Mesothelial cell of epicardium (in vitro differentiated cells): ENCODE data around the gene TRIO. TPM values are rescaled to one million over a fixed set of nuclear protein-coding genes. Genes with fewer than 3 reads are reported as not detected.
A peak's percentile ranks its signal among the peaks of the same experiment; 100 is the strongest.

Source experiments
- DNase-seq, 2 experiments: peaks; one replicate each; pipeline ENCODE4 v3.0.0; 2021; ENCODE audit warnings: low spot score in 2 of 2; ENCODE audit not compliant: unreplicated experiment in 2 of 2
- H3K27ac Mint-ChIP-seq: 2 replicates; pipeline ENCODE4 v1.8.0; 2021; ENCODE audit warnings: mixed read lengths
- H3K27me3 Mint-ChIP-seq: 2 replicates; pipeline ENCODE4 v1.8.0; 2021; ENCODE audit warnings: low read depth, mixed read lengths
- H3K36me3 Mint-ChIP-seq: 2 replicates; pipeline ENCODE4 v1.8.0; 2021; ENCODE audit warnings: mixed read lengths
- H3K4me1 Mint-ChIP-seq: 2 replicates; pipeline ENCODE4 v1.8.0; 2021; ENCODE audit warnings: mixed read lengths
- H3K4me3 Mint-ChIP-seq: 2 replicates; pipeline ENCODE4 v1.8.0; 2021; ENCODE audit warnings: mild to moderate bottlenecking, moderate library complexity, mixed read lengths
- H3K9me3 Mint-ChIP-seq: 2 replicates; pipeline ENCODE4 v1.8.0; 2021; ENCODE audit warnings: mixed read lengths
- CTCF ChIP-seq: fragments of 200-600 bp; sonication (generic); IDR thresholded peaks from one replicate; pipeline ENCODE4 v1.5.0; 2021; ENCODE audit warnings: antibody characterized with exemption; ENCODE audit not compliant: unreplicated experiment
- total RNA-seq: library from RNA; stranded (reverse); gene quantifications from 3 replicates; pipeline ENCODE4 v1.2.1, GENCODE V29; 2021

The TRIO gene
- total RNA-seq, 1 donor from 2014 or later = 209 TPM

DNA sequence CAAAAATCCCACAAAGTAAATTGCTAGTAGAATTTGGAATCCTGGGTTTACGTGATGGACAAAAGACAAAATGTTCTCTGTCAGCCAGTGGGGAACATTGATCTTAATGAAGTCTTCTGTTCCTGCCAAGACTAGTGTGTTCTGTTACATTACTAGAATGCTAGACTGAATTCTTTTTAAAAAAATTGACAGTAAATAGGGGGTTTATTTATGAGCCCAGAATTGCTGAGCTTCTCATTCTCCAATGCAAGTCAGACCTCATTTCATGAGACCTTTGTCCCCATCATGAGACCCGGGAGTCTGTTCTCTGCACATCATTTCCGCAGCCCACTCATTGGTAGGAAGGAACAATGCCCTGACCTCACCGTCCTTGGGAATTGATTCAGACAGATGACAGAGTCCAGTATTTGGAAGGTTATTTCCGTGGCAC lies 264.6 kb downstream of the TRIO start:
- Mint-ChIP-seq H3K36me3 (peaks cover 11% of the 10 kb centered on the region), H3K4me1 (peaks cover 47% of the 10 kb centered on the region), H3K4me3 (no peak overlapping the region), H3K27ac (peak overlapping the region; percentile 56), H3K27me3 (no peaks in the 10 kb centered on the region), H3K9me3 (no peaks in the 10 kb centered on the region)
- DNase-seq = no peak
- no peak for TF ChIP-seq CTCF

DNA sequence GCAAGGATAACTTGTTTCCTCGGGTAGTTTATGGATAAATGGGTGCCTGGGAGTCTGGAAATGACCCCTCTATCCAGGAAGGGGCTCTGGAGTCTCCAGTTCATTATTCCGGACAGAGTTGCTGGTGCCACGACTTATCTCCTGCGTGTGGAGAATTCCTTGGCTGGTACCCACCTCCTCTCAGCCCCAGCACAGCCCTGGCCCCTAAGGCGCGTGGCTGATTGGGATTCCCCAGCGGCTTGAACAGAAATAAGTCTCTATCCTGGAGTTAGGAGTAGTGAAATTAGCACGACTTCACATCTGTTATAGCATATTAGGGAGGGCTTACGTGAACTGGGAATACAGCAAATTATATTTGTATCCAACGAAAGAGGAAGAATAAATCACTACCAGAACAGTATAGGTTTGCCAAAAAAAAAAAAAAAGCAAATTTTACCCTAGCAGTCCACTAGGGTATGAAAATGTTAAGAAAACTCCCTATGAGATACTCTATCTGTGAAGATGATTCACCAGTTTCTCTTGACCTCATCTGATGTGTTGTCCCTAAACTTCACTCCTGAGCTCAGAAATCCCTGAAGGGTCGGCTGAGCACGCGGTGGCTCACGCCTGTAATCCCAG lies 265.9 kb downstream of the TRIO start:
- no peak for DNase-seq
- peak; percentile 16 for TF ChIP-seq CTCF
- H3K4me3 Mint-ChIP-seq = no peak overlapping the region
- no peaks in the 10 kb centered on the region for H3K27me3 Mint-ChIP-seq
- no peaks in the 10 kb centered on the region for H3K9me3 Mint-ChIP-seq
- H3K27ac Mint-ChIP-seq = peak overlapping the region; percentile 83
- H3K4me1 Mint-ChIP-seq = peaks cover 49% of the 10 kb centered on the region
- H3K36me3 Mint-ChIP-seq = peaks cover 16% of the 10 kb centered on the region

GRCh38 chr5:14410068-14410393 lies 266.9 kb downstream of the TRIO start:
- H3K36me3 Mint-ChIP-seq = peaks cover 23% of the 10 kb centered on the region
- no peak for TF ChIP-seq CTCF
- H3K27ac Mint-ChIP-seq = peak overlapping the region; percentile 97
- no peaks in the 10 kb centered on the region for H3K9me3 Mint-ChIP-seq
- H3K27me3 Mint-ChIP-seq = no peaks in the 10 kb centered on the region
- DNase-seq = no peak
- H3K4me1 Mint-ChIP-seq = peaks cover 41% of the 10 kb centered on the region
- no peak overlapping the region for H3K4me3 Mint-ChIP-seq

- H3K4me1 Mint-ChIP-seq = peaks cover 38% of the 10 kb centered on the region
- no peaks in the 10 kb centered on the region for H3K9me3 Mint-ChIP-seq
- H3K27ac Mint-ChIP-seq = peak overlapping the region; percentile 97
- TF ChIP-seq CTCF = no peak
- no peaks in the 10 kb centered on the region for H3K27me3 Mint-ChIP-seq
- H3K36me3 Mint-ChIP-seq = peaks cover 23% of the 10 kb centered on the region
- DNase-seq = no peak
- H3K4me3 Mint-ChIP-seq = peak overlapping the region; percentile 14
These were observed 267.5 kb downstream of the TRIO start for GRCh38 chr5:14410394-14411201.

DNA sequence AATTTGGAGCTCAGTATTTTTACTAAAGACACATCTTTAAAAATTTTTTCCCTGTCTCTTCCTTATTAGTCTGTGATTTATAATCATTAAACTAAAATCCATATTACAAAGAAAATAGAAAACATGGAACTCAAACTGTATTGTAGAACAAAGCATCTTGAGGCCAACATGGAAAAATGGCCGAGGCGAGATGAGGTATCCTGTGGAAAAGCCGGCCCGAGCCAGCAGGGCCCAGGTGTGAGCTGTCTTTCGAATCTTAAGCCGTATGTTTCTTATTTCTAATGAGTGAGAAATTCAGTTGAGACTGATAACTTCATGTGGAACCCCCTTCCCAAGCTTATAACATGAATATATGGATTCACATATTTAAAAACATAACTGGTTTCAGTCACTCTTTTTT lies 268.1 kb downstream of the TRIO start:
- H3K4me1 Mint-ChIP-seq = peaks cover 39% of the 10 kb centered on the region
- H3K36me3 Mint-ChIP-seq = peaks cover 21% of the 10 kb centered on the region
- no peaks in the 10 kb centered on the region for H3K27me3 Mint-ChIP-seq
- DNase-seq = no peak
- no peak overlapping the region for H3K4me3 Mint-ChIP-seq
- no peak for TF ChIP-seq CTCF
- H3K27ac Mint-ChIP-seq = peak overlapping the region; percentile 97
- H3K9me3 Mint-ChIP-seq = no peaks in the 10 kb centered on the region
